OCI-M2 (cell line): ENCODE results near the gene PLCL2.

Experiments
- DNase-seq: peaks from one replicate; lab custom pipeline; 2025; ENCODE audit not compliant: unreplicated experiment; lab: John Stamatoyannopoulos, UW

The PLCL2 gene

DNA sequence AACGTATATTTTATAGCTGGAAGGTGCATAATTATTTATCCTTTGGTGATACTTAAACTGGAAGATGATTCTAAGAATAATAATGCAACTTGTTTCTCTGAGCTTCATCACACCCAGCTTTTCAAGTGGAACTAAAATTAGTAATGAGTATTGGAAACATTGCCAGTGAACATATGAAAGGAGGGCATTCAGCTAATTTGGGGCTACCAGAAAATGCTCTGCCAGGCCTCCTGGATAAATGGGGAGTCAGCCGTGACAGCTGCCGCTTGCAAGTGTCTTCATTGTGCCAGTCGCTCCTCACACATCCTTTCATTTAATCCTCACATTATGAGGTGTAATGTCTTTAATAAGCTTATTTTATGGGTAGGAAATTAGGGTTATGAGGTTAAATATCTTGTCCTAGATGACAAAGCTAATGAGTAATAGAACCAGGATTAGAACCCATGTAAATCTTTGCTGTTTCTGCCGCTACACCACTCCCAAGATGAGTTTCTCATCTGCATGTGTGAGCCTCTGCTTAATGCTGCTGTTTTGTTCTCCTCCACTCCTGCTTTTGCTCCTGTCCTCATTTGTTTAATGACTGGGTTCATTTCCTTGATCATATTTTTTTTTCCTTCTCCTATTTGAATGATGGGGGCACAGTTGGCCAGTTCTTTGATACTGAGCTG is 155.7 kb downstream of the PLCL2 start:
- no peak for DNase-seq

DNA sequence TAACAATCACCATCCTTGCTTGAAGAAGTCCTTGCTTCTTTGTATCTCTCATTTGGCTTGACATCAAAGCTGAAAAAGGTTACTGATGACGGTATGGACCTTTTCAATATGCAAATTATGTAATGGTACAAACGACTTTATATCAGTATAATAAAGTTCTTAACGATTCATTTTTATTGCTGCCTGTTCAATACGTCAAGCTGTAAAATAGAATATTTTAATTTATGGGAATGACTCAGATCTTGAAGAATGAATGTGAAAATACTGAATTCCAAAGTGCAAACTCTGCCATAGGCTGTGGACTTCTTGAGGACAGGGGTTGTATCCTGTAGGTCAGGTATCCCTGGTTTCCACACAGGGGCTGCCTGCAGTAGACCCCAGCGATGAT is 156.2 kb downstream of the PLCL2 start:
- DNase-seq = no peak

DNA sequence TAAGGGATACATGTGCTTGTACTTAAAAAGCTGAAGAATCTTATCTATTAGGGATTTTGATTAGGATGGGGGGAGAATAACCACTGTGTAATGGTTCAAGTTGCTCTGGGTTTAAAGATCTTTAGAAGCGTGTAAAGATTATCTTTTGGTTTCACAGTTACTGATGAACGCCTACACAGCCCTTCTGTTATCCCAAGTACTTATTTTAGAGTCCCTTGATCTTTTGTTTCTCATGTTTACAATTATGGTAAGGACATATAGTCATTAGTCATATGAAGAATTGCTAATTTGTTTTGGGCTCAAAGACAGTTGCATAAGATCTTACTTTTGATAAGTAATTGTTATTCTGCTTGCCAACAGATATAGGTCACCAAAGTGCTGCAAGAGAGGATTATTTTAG is 160.1 kb downstream of the PLCL2 start:
- DNase-seq = no peak

DNA sequence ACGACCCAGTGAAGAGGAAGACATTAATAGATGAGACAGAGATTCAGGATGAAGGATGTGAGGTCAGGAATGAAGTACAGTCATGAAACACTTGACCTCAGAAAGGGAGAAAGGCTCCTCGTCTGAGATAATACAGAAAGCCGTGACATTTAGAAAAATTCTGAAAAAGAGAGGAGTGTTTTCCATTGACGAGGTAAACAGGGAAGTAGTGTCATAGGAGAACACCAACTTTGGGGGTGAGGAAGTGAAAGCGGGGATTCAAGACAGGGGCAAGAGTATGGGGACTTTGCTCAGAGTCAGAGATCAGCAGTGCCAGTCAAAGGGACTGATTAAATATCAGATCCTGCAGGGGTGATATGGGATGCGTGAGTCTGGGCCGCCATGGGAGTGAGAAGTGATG is 160.9 kb downstream of the PLCL2 start:
- DNase-seq = no peak

DNA sequence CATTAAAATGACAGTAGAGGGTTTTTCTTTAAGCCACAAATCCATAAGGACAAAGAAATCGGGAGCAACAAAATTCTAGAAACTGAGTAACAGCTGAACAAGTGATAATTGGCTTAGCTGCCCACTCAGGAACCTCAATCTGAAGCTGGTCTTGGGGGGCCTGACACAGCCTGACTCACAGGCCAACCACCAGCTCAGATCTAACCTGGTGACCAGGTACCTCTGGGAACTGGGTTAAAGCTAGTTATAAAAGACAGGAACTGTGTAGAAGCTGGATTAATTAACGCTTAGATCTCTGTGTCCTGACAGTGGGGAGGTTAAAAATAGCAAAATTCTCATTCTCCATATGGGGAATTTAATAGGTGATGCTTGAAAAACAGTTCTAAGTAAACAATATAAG is 161.9 kb downstream of the PLCL2 start:
- DNase-seq = no peak

DNA sequence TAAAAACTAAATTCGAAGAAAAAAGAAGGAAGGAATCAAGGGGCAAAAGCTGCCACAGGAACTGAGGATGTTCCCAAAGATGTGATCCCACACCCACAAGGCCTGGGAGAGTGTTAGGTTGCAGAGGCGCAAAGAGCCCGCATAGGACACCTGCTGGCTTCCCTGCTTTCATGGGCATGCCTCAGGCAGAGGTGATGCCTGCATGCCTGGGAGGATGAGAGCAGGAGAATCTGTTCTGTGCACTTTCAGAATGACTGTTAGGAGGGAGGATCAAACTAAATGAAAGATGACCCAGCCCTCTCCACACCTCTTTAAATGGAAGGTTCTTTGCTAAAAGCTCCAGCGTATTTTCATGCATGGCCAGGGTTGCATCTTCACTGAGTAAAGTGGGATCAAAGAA is 162.4 kb downstream of the PLCL2 start:
- DNase-seq = no peak

DNA sequence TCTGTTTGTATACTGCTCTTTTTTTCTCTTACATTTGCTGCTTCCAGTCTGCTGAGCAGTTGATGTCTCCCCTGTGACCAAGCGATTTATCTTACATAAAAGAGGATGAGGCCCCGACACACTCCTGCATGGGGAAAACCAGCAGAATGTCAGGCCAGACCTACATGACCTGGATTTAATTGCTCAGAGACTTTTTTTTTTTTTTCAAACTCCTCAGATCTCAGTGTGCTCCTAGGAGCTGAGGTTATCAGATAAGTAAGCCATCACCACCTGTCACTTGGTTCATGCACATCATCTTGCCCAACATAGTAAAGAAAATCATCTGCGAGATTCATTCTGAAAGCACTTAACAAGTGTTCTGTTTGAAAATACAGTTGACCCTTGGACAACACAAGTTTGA is 163.1 kb downstream of the PLCL2 start:
- DNase-seq = no peak

DNA sequence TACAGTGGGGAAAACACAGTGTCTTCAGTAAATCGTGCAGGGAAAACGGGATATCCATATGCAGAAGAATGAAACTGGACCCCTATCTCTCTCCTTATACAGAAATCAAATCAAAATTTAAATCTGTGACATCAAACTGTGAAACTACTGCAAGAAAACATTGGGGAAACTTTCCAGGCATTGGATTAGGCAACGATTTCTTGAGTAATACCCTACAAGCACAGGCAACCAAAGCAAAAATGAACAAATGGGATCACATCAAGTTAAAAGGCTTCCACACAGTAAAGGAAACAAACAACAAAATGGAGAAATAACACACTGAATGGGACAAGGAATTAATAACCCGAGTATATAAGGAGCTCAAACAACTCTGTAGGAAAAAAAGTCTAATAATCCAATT is 165.3 kb downstream of the PLCL2 start:
- no peak for DNase-seq

DNA sequence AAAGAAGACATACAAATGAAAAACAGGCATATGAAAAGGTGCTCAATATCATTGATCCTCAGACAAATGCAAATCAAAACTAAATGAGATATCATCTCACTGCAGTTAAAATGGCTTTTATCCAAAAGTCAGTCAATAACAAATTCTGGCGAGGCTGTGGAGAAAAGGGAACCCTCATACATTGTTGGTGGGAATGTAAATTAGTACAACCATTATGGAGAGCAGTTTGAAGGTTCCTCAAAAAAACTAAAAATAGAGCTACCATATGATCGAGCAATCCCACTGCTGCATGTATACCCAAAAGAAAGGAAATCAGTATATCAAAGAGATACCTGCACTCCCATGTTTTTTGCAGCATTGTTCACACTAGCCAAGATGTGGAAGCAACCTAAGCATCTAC is 165.8 kb downstream of the PLCL2 start:
- DNase-seq = no peak

DNA sequence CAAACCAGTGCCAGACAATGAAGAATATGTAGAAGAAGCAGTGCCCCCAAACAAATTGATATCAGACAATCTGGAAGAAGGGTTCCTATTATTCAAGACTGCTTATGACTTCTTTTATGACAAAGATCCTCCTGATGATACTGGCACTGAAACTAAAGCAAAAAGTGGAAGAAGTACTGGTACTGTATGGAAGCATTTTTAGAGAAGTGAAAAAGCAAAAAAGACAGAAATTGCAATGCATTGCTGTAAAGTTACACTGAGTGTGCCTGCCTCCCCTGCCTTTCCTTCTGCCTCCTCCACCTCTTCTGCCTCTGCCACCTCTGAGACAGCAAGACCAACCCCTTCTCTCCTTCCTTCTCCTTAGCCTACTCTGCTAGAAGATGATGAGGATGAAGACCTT is 167.6 kb downstream of the PLCL2 start:
- no peak for DNase-seq

DNA sequence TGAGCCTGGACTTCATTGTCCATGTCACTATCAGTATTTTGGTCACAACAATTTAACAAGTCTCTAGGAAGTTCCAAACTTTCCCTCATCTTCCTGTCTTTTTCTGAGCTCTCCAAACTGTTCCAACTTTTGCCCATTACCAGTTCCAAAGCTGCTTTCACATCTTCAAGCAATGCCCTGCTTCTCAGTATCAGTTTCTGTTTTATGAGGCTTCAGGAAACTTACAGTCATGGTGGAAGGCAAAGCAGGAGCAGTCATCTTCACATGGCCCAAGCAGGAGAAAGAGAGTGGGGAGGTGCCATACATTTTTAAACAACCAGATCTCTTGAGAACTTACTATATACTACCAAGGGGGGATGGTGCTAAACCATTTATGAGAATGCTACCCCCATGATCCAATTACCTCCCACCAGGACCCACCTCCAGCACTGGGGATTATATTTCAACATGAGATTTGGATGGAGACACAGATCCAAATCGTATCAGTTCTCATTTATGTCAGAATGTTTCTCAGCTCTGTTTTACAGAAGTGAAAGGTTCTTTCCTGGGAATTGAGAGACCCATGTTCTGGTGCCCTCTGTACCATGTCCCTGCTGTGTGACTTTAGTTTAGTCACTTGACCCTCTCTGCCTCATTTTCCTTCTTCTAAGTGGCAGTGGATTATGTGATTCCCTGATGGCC is 169.7 kb downstream of the PLCL2 start:
- DNase-seq = no peak

DNA sequence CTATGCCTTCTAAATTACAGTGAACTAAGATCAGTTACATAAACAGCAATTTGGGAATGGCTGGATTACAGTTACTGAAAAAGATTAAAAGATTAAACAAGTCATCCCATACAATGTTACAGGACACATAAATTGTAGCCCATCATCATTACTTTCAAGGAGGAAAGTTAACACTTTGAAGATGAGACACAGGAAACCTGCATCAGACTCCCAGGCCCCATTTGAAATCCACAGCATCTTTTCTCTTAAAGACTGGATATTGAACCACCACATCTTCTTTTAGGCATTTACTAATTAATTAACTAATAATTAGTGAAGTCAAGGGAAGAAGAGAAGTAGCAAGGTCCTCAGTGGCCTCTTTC is 170.2 kb downstream of the PLCL2 start:
- DNase-seq = no peak

DNA sequence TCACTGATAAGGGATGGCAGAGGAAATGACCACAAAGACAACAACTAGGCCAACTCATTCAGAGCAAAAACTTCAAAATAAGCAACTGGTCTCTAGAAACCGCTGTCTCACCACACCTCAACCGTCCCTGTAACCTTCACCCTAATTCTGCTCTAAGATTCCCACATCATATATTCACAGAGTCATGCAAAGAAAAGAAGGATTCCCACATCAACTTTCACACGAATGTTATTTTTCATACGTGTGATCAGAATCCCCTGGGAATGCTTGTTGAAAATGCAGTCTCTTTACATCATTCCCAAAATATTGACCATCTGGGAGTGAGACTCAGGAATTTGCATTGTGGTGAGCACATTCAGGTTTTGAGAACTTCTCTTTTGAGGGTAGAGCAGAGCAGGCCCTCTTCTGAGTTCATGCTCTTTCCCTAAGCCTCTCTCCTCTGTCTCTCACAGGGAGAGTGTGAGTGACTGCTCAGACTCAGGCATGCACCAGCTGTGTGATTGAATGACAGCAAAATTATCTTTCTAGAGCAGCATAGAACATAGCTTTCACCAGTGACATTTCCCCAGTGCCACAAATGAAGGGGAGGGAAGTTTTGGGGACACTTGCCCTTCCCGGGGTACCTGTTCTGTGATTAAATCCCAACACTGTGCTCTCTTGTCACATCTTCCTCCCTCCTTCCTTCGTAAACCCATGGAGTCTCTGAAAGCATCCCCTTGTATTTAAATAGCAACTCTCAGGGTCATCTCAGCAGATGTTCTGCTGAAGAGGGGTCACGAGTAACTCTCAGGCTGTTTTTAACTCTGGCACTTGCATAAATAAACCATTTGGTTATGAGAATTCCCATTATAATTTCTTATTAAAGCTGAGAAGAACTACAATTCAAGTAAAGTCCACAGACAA is 170.9 kb downstream of the PLCL2 start:
- DNase-seq = no peak

DNA sequence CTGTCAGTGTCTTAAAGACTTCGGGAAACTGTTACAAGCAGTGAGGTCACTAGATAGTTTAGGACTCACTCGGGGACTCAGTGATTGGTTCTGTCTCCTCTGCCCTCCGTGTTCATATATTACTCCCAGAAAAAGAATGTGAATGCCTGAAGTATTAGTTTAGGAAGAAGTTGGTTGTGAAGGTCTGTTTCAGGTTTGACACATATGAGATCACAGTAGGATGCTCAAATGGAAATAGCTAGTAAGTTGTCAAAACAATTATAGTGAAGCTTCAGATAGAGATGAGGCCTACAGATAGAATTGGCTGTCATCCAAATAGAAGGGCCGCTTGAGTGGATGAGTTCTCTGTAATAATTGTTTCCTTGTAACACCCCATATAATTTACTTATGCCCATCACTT is 172.6 kb downstream of the PLCL2 start:
- no peak for DNase-seq

DNA sequence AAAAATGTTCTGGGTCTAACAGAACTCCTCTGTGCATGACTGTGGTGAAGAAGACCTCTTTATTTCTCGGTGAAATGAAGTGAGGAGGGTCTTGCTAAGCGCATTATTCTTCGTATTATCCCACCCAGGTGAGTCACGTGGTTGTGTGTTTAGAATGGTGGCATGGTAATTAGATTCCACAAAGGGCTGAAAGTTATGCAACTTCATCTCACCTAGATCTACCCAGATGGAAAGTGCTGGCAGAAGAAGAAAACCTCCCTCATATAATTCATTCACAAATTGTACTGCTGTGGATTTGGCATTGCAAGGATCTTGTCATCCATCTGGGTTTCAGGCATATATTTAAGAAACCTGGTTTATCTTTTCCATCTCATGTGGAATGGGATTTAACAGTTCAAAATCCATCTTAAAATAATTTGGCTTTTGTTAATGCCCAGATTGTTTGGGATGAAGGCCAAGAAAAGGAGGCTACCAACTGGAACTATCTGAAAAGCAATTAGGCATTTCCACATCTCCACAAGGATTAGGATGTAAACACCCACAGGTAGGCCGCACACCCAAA is 175.3 kb downstream of the PLCL2 start:
- DNase-seq = no peak

DNA sequence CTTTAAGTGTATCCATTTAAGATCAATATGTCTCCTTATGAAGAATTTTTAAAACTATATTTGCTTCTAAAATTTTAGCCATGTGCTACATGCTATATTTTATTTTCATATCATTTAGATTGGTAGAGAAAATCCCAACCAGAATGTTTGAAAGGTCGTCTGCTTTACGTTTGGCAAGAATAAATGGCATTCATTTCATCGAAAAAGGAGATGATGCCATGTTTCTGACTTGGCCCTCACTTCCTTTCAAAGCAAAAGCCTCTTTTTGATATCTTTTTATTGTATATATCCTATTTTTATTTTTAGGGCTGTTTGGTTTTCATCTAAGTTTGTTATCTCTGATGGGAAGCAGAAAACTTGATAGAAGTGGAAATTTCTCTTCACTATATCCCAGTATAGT is 176.2 kb downstream of the PLCL2 start:
- no peak for DNase-seq

DNA sequence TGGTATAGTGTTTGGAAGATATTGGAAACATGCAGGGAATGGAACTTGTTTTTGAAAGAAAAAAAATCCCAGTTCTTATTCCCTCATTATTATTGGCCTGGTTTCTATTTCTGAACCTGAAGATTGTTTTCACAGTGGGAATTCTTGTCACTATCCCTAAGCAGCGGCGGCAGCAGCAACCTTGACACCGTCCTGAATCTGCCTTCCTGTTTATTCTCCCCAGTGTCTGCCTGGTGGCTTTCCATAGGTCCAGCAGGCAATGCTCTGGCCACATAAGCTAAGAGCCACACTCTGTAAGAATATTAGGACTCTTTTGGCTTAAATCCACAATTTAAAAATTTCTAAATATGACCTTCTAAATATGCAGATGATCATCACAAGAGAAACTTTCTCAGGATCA is 178.0 kb downstream of the PLCL2 start:
- no peak for DNase-seq

DNA sequence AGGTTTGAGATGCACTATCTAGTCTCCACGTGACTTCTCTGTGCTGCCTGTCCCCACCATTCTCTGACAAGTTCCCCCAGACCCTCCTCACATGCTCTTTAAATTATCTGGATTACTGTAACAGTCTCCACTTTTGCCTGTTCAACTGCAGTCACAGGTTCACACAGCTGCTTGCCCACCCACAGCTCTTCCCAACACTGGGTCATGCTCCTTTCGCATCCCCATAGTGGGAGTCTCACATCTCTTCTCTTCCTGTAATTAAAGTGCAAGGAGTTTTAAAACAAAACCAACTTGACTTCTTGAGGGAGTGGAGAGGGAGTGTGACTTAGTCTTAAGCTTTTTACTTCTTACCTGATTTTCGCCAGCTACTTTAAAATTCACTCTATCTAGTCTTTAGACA is 178.8 kb downstream of the PLCL2 start:
- DNase-seq = no peak

DNA sequence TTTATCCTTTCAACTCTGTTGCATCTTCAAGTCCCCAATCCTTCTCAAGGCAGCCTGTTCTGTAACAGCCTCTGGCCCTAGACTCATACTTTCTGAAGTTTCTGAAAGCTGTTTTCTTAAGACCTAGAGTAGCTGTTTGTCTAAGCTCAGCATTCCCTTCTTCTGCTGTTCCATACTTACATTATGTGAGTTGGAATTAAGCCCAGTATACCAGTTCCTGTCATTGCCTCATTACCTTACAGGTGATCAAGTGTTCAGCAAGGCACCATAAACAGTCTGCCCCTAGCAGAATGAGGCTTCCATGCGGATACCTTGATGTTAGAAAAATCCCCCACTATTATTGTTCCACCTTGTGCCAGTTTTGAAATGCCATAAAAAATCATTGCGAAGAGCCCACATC is 180.6 kb downstream of the PLCL2 start:
- DNase-seq = no peak

DNA sequence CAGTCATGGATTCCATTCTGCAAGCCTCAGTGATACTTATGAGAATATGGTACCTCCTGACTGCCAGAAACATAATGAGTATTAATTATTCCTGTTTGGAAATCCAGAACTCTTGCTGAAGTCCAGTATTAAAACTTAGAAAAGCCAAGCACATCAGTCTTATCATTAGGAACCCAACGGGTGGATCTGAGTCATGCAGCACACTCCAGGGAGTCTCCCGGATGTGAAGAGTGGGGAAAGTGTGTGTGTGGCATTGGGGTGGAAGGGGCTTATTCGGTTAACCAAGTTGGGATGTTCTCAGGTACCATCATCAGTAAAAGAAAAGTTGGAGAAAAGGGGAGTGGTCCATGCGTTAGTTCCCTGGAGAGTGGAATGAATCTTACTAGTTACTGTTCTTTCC is 181.1 kb downstream of the PLCL2 start:
- no peak for DNase-seq

DNA sequence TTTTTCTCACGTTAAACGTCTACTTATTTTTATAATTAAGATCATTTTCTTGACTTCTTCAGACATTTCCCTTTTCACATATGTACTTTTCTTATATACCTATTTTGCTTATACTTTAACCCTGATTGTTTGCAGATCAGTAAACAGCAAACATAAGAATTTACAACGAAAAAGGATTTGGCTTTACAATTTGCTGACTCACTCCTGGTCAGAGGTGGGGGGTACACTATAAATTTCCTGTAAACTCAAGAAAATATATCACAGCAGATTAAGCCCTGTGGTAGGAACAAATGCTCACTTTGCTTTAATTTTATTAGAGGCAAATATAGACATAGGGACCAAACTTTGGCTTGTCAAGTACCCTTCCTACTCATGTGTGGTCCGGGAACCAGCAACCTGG is 185.0 kb downstream of the PLCL2 start:
- no peak for DNase-seq
